Esophagus squamous epithelium (tissue), 4 donors: ENCODE measurements around the gene FSHB.

Source experiments
- CTCF ChIP-seq, 6 experiments: fragments of 450-650 bp in 4 of 6; fragments of 200-600 bp in 2 of 6; sonication (generic) in 2 of 6; IDR thresholded peaks; one replicate each; pipeline ENCODE4 v1.5.1; 2016 to 2019; ENCODE audit warnings: antibody characterized with exemption in 6 of 6, mild to moderate bottlenecking in 4 of 6, moderate library complexity in 4 of 6
- POLR2A ChIP-seq, 4 donors: fragments of 450-650 bp; IDR thresholded peaks; one replicate each; pipeline ENCODE4 v1.6.1; 2017; ENCODE audit warnings: antibody characterized with exemption in 4 of 4, mild to moderate bottlenecking in 4 of 4, moderate library complexity in 3 of 4

GRCh38 chr11:30244265-30244664 is 13.5 kb downstream of the FSHB start:
- TF ChIP-seq CTCF (IDR thresholded peaks at IDR 0.05), result no peak
- no peak for TF ChIP-seq POLR2A (IDR thresholded peaks at IDR 0.05)
